Activated naive CD8-positive, alpha-beta T cell treated with anti-CD3 and anti-CD28 coated beads for 36 hours (primary cell): ENCODE data around the gene C1orf94. TPM values are rescaled to one million over a fixed set of nuclear protein-coding genes. Genes with fewer than 3 reads are reported as not detected.

Source experiments
- DNase-seq: peaks from one replicate; pipeline ENCODE4 v3.0.0; 2021
- H3K27ac Mint-ChIP-seq: one replicate; pipeline ENCODE4 v1.8.0; 2022; ENCODE audit warnings: mild to moderate bottlenecking, moderate library complexity, mixed read lengths
- H3K27me3 Mint-ChIP-seq: one replicate; pipeline ENCODE4 v1.8.0; 2022; ENCODE audit warnings: mild to moderate bottlenecking, mixed read lengths
- H3K36me3 Mint-ChIP-seq: one replicate; pipeline ENCODE4 v1.8.0; 2021; ENCODE audit warnings: mild to moderate bottlenecking, mixed read lengths
- H3K4me1 Mint-ChIP-seq: one replicate; pipeline ENCODE4 v1.8.0; 2021; ENCODE audit warnings: mixed read lengths
- H3K4me3 Mint-ChIP-seq: one replicate; pipeline ENCODE4 v1.8.0; 2022; ENCODE audit warnings: mild to moderate bottlenecking, moderate library complexity, mixed read lengths
- H3K9me3 Mint-ChIP-seq: one replicate; pipeline ENCODE4 v1.8.0; 2022; ENCODE audit warnings: mixed read lengths
- total RNA-seq, 2 experiments: library from RNA; stranded (reverse); gene quantifications; one replicate each; pipeline ENCODE4 v1.2.3, GENCODE V29; 2021

C1orf94 gene
- total RNA-seq, 2 experiments from 2014 or later = not detected

GRCh38 chr1:34262921-34263320 is 86.2 kb downstream of the C1orf94 start:
- no peak for DNase-seq
- H3K36me3 Mint-ChIP-seq = no peaks in the 10 kb centered on the region
- H3K27ac Mint-ChIP-seq = no peak overlapping the region
- peaks cover 28% of the 10 kb centered on the region for H3K27me3 Mint-ChIP-seq
- H3K9me3 Mint-ChIP-seq = no peaks in the 10 kb centered on the region
- no peaks in the 10 kb centered on the region for H3K4me1 Mint-ChIP-seq
- no peak overlapping the region for H3K4me3 Mint-ChIP-seq

DNA sequence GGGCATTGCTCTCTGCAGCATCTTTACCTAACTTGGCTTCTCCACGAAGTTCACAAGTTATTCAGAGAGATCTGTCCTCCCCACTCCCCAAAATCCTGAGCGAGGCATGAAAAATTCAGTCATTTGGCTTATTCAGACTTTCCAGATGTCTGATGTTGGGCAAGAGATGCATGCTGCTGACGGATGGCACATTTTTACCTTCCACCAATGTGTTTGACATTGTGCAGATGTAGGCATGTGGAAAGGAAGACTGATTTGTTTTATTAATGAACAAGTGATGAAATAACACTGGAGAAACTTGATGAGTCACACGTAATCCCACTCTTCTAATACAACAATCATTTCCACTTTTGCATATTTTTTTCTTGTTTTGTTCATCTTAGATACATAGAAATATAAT is 86.7 kb downstream of the C1orf94 start:
- Mint-ChIP-seq H3K27me3 (peaks cover 29% of the 10 kb centered on the region), H3K36me3 (no peaks in the 10 kb centered on the region), H3K4me1 (no peaks in the 10 kb centered on the region), H3K9me3 (no peaks in the 10 kb centered on the region), H3K4me3 (no peak overlapping the region), H3K27ac (no peak overlapping the region)
- DNase-seq = no peak

- DNase-seq = no peak
- H3K27me3 Mint-ChIP-seq = peaks cover 29% of the 10 kb centered on the region
- H3K27ac Mint-ChIP-seq = no peak overlapping the region
- H3K4me3 Mint-ChIP-seq = no peak overlapping the region
- H3K36me3 Mint-ChIP-seq = no peaks in the 10 kb centered on the region
- H3K4me1 Mint-ChIP-seq = no peaks in the 10 kb centered on the region
- no peaks in the 10 kb centered on the region for H3K9me3 Mint-ChIP-seq
These were observed 88.7 kb downstream of the C1orf94 start for GRCh38 chr1:34265396-34265795.

DNA sequence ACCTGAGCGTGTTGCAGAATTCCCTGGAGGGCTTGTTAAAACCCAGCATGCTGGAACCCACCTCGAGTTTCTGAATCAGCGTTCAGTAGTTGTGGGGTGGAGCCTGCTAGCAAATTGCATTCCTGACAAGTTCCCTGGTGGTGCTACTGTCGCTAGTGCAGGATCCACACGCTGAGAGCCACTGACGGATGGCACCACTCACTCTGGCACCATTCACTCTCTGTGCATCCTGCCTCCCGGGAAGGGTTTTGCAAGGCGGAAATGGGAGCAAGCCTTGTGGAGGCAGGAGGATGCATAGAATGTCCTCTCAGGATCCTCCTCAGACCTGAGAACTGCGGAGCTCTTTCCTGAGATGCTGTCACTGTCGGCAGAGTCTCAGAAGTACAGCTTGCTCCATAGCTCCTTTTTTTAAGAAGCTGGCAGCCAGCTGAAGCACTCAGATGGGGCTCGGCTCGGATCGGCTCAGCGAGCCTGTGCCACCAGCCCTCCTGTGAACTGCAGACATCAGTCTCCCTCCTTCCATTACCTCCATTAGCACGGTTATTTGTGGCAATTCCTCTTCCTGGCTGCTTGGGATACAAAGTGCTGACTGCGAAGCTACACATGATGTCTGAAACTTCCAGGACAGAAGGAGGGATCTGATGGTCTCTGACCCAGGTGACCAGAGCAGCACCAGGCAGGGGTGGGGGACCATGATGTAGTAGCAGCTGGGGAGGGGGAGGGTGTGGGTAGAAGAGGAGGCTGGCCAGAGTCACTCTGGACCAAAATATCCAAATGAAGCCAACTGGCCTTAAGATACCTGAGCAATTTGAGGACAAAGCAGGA is 89.6 kb downstream of the C1orf94 start:
- Mint-ChIP-seq H3K4me3 (no peak overlapping the region), H3K9me3 (no peaks in the 10 kb centered on the region), H3K27ac (no peak overlapping the region), H3K36me3 (no peaks in the 10 kb centered on the region), H3K4me1 (no peaks in the 10 kb centered on the region), H3K27me3 (peaks cover 29% of the 10 kb centered on the region)
- no peak for DNase-seq

DNA sequence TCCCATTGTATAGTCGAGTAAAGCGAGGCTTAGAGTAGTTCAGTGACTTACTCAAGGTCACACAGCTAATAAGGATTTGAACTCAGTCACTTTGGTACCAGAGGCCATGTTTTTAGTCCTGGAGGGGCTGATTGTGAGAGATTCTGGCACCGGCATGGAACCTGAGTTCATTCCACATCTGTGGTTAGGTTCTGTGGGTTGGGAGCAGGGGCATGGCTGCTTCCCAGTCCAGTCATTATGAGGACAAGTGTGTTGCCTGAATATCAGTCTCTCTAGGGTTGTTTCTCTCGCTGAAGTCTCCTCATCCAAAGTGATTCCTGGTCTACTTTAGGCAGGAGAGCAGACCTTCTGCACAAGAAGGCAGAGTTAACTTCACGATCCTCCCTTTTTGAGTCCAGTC is 90.6 kb downstream of the C1orf94 start:
- Mint-ChIP-seq H3K27me3 (peaks cover 29% of the 10 kb centered on the region), H3K9me3 (no peaks in the 10 kb centered on the region), H3K4me3 (no peak overlapping the region), H3K36me3 (no peaks in the 10 kb centered on the region), H3K4me1 (no peaks in the 10 kb centered on the region), H3K27ac (no peak overlapping the region)
- DNase-seq = no peak

DNA sequence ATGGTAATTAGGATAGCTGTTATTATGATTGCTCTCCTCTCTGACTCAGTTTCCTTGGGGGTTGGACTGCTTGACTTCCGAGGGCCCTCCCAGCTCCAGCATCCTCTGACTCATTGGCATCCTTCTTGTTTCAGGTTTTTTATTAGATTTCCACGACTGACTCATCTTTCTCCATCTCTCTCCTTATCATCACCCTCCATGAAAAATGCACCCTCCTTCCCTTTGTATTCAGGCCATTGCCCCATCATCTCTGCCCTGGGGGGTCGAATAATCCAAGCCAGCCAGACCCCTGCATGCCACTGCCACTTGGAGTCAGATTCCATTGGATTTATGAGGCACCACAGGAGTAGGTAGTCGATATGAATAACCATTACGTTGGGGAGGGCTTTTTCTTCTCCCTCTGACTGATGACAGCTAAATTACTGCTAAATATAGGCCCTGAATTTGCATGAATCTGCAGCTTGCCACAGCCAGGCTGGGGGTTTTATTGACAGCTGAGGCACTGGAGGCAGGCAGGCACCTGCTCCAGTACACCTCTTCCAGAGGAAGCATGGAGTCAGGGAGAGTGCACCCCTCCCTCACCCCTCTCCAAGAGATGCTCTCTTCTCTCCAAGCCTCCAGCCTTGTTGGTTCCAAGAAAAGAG is 91.7 kb downstream of the C1orf94 start:
- Mint-ChIP-seq H3K9me3 (no peaks in the 10 kb centered on the region), H3K4me1 (no peaks in the 10 kb centered on the region), H3K4me3 (no peak overlapping the region), H3K36me3 (no peaks in the 10 kb centered on the region), H3K27me3 (peaks cover 22% of the 10 kb centered on the region), H3K27ac (no peak overlapping the region)
- no peak for DNase-seq

Other genes starting within 250 kb of the C1orf94 start
- not detected for gene CSMD2, start 11.7 kb upstream of the C1orf94 start, total RNA-seq